Endodermal cell (in vitro differentiated cells): ENCODE data around the gene SLC39A13. TPM values are rescaled to one million over a fixed set of nuclear protein-coding genes. Genes with fewer than 3 reads are reported as not detected.

ENCODE experiments used
- DNase-seq: peaks from one replicate; pipeline ENCODE4 v3.0.0-alpha.2; 2017
- H3K27ac ChIP-seq: 2 replicates; pipeline ENCODE4 v1.5.1; 2013; ENCODE audit warnings: mild to moderate bottlenecking, low read depth, low read length, moderate library complexity
- H3K27me3 ChIP-seq: 2 replicates; pipeline ENCODE4 v1.6.1; 2013; ENCODE audit warnings: mild to moderate bottlenecking, low read length, moderate library complexity; ENCODE audit not compliant: insufficient read depth, control insufficient read depth, poor library complexity, severe bottlenecking
- H3K36me3 ChIP-seq: 2 replicates; pipeline ENCODE4 v1.7.0; 2013; ENCODE audit warnings: mild to moderate bottlenecking, low read length, moderate library complexity; ENCODE audit not compliant: control insufficient read depth, insufficient read depth
- H3K4me1 ChIP-seq: one replicate; pipeline ENCODE4 v1.7.0; 2013; ENCODE audit warnings: low read length; ENCODE audit not compliant: control insufficient read depth, insufficient read depth
- H3K4me3 ChIP-seq: 2 replicates; pipeline ENCODE4 v1.5.1; 2013; ENCODE audit warnings: mild to moderate bottlenecking, low read length, moderate library complexity
- H3K9ac ChIP-seq: 2 replicates; pipeline ENCODE4 v1.6.1; 2013; ENCODE audit warnings: mild to moderate bottlenecking, low read length, moderate library complexity; ENCODE audit not compliant: poor library complexity, severe bottlenecking; ENCODE audit errors: extremely low read depth
- H3K9me3 ChIP-seq: 2 replicates; pipeline ENCODE4 v1.6.1; 2013; ENCODE audit warnings: mild to moderate bottlenecking, low read length, moderate library complexity; ENCODE audit not compliant: control insufficient read depth
- H3K27ac Mint-ChIP-seq: 2 replicates; pipeline ENCODE4 v1.8.0; 2020; ENCODE audit warnings: mixed read lengths
- H3K27me3 Mint-ChIP-seq: 2 replicates; pipeline ENCODE4 v1.8.0; 2021; ENCODE audit warnings: mild to moderate bottlenecking, mixed read lengths; ENCODE audit not compliant: insufficient read depth
- H3K36me3 Mint-ChIP-seq: 2 replicates; pipeline ENCODE4 v1.8.0; 2020; ENCODE audit warnings: low read depth, mixed read lengths
- H3K4me1 Mint-ChIP-seq: 2 replicates; pipeline ENCODE4 v1.8.0; 2020; ENCODE audit warnings: mixed read lengths
- H3K4me3 Mint-ChIP-seq: 2 replicates; pipeline ENCODE4 v1.8.0; 2020; ENCODE audit warnings: mild to moderate bottlenecking, moderate library complexity, mixed read lengths
- H3K9me3 Mint-ChIP-seq: 2 replicates; pipeline ENCODE4 v1.8.0; 2020; ENCODE audit warnings: mild to moderate bottlenecking, mixed read lengths
- CTCF ChIP-seq: fragments of 200-600 bp; sonication (generic); conservative IDR thresholded peaks from 2 replicates; pipeline ENCODE4 v1.5.0; 2021; ENCODE audit warnings: antibody characterized with exemption, mild to moderate bottlenecking
- WGBS, 2 experiments: methylation state at CpG; one replicate each; pipeline versions ENCODE4 v1.1.5 to v1.1.7; 2013; ENCODE audit warnings: missing lambda C conversion rate in 2 of 2, mixed read lengths in 1 of 2; ENCODE audit not compliant: insufficient coverage in 1 of 2, insufficient read length in 1 of 2; 5-methylcytosine and 5-hydroxymethylcytosine counted together
- total RNA-seq, 2 donors: library from RNA; stranded (reverse); fragmentation: NEBNext Ultra II Directional in 1 of 2; extraction: Animal tissue kit (Norgen Biotek cat#: 25700) in 1 of 2; gene quantifications; 2 replicates in 1 of 2; 3 replicates in 1 of 2; pipeline ENCODE4 v1.2.1, GENCODE V29; 2021

SLC39A13 gene
- total RNA-seq, 2 donors from 2014 or later, result 34.7 to 40.4 TPM

- Histone ChIP-seq H3K27me3 (no peaks in the 10 kb centered on the region), H3K27ac (no peak overlapping the region), H3K4me1 (no peaks in the 10 kb centered on the region), H3K9me3 (no peaks in the 10 kb centered on the region), H3K4me3 (no peak overlapping the region), H3K9ac (no peak overlapping the region), H3K36me3 (no peaks in the 10 kb centered on the region)
- TF ChIP-seq CTCF, result no peak
- H3K27me3 Mint-ChIP-seq, result no peaks in the 10 kb centered on the region
- no peaks in the 10 kb centered on the region for H3K36me3 Mint-ChIP-seq
- H3K4me1 Mint-ChIP-seq, result peaks cover 15% of the 10 kb centered on the region
- no peaks in the 10 kb centered on the region for H3K9me3 Mint-ChIP-seq
- 94 to 100% methylated on average over 3 of the region's 3 CpGs for WGBS, 2 experiments
- no peak overlapping the region for H3K27ac Mint-ChIP-seq
- no peak for DNase-seq
- no peak overlapping the region for H3K4me3 Mint-ChIP-seq
Measured at GRCh38 chr11:47396049-47396320, 12.4 kb upstream of the SLC39A13 start.

- Mint-ChIP-seq H3K4me1 (peaks cover 25% of the 10 kb centered on the region), H3K36me3 (no peaks in the 10 kb centered on the region), H3K27ac (peak overlapping the region; percentile 78), H3K27me3 (no peaks in the 10 kb centered on the region), H3K9me3 (no peaks in the 10 kb centered on the region), H3K4me3 (no peak overlapping the region)
- Histone ChIP-seq H3K4me3 (no peak overlapping the region), H3K9me3 (no peaks in the 10 kb centered on the region), H3K27ac (no peak overlapping the region), H3K36me3 (no peaks in the 10 kb centered on the region), H3K9ac (no peak overlapping the region), H3K4me1 (no peaks in the 10 kb centered on the region), H3K27me3 (no peaks in the 10 kb centered on the region)
- WGBS, 2 experiments, result 89 to 95% methylated on average over 2 to 3 of the region's 3 CpGs
- DNase-seq, result peak; percentile 64
- TF ChIP-seq CTCF, result peak; percentile 10
Measured at GRCh38 chr11:47398011-47398410, 10.4 kb upstream of the SLC39A13 start.

GRCh38 chr11:47398551-47398950 lies 9.8 kb upstream of the SLC39A13 start:
- Histone ChIP-seq H3K27ac (no peak overlapping the region), H3K4me1 (no peaks in the 10 kb centered on the region), H3K4me3 (no peak overlapping the region), H3K9ac (no peak overlapping the region), H3K9me3 (no peaks in the 10 kb centered on the region), H3K36me3 (no peaks in the 10 kb centered on the region), H3K27me3 (no peaks in the 10 kb centered on the region)
- Mint-ChIP-seq H3K36me3 (no peaks in the 10 kb centered on the region), H3K27me3 (no peaks in the 10 kb centered on the region), H3K4me3 (no peak overlapping the region), H3K27ac (no peak overlapping the region), H3K4me1 (peaks cover 29% of the 10 kb centered on the region), H3K9me3 (no peaks in the 10 kb centered on the region)
- 80 to 93% methylated on average over 1 of the region's 1 CpG for WGBS, 2 experiments
- TF ChIP-seq CTCF, result no peak
- peak; percentile 65 for DNase-seq
